Tibial nerve (tissue), 4 donors: ENCODE measurements around the gene ZNF407.

Experiments used
- EP300 ChIP-seq, 2 donors: sonication (generic); formaldehyde crosslinking; IDR thresholded peaks; one replicate each; pipeline ENCODE4 v1.6.1; 2017; ENCODE audit warnings: antibody characterized with exemption in 2 of 2, mild to moderate bottlenecking in 1 of 2
- POLR2A ChIP-seq, 2 donors: fragments of 450-650 bp; IDR thresholded peaks; one replicate each; pipeline ENCODE4 v1.6.1; 2017; ENCODE audit warnings: antibody characterized with exemption in 2 of 2, mild to moderate bottlenecking in 2 of 2, moderate library complexity in 2 of 2
- TF ChIP-seq, protein P1 (sequence below), 5 experiments: fragments of 200-600 bp in 3 of 5; fragments of 450-650 bp in 2 of 5; sonication (generic) in 3 of 5; IDR thresholded peaks; one replicate each; pipeline ENCODE4 v1.5.1; 2016 to 2019; ENCODE audit warnings: antibody characterized with exemption in 5 of 5, mild to moderate bottlenecking in 3 of 5, moderate library complexity in 2 of 5

DNA sequence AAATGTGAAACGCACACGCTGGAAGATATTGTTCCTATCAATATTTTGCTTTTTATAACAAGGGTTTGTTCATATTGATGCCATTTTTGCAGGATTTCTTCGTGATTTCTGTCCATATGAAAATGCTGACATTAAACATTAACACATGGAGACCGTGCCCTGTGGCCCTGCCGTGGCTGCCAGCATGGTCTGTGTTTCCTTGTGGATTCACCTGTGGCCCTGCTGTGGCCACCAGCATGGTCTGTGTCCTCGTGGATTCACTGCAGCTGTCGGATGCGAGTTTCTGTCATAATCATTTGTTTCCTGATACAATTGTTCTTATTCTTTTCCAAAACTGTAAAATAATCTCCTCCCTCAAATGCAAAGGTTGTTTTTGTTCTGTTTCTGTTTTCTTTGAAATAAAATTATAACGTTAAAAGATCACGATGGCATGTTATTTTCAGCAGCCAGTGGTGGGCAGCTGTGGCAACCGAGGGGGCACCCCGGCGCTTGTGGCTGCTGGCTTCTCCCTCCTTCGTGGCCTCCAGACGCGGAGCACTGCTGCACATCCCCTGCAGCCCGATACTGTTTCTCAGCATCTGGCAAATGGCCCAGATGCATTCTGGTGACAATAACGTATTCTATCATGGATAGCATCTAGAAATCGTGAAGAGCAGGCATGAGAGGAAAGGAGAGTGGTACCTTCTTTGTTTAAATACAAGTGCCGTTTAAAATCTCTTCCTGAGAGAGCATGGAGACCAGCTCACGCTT is 467.8 kb downstream of the ZNF407 start:
- TF ChIP-seq, protein P1, sequence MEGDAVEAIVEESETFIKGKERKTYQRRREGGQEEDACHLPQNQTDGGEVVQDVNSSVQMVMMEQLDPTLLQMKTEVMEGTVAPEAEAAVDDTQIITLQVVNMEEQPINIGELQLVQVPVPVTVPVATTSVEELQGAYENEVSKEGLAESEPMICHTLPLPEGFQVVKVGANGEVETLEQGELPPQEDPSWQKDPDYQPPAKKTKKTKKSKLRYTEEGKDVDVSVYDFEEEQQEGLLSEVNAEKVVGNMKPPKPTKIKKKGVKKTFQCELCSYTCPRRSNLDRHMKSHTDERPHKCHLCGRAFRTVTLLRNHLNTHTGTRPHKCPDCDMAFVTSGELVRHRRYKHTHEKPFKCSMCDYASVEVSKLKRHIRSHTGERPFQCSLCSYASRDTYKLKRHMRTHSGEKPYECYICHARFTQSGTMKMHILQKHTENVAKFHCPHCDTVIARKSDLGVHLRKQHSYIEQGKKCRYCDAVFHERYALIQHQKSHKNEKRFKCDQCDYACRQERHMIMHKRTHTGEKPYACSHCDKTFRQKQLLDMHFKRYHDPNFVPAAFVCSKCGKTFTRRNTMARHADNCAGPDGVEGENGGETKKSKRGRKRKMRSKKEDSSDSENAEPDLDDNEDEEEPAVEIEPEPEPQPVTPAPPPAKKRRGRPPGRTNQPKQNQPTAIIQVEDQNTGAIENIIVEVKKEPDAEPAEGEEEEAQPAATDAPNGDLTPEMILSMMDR (IDR thresholded peaks at IDR 0.05) = no peak
- TF ChIP-seq POLR2A (IDR thresholded peaks at IDR 0.05) (no peak), EP300 (IDR thresholded peaks at IDR 0.05) (no peak)
